ENCODE measurements around the gene FAF2. TPM values are rescaled to one million over a fixed set of nuclear protein-coding genes. Genes with fewer than 3 reads are reported as not detected.
"Not testable (repeated sequence)": the region's sequence is repeated elsewhere in the genome, so short reads cannot be mapped to it uniquely, and the experiment has no call there.

Gene FAF2
- total RNA-seq, 1 experiment from 2014 or later: 59.7 TPM

DNA sequence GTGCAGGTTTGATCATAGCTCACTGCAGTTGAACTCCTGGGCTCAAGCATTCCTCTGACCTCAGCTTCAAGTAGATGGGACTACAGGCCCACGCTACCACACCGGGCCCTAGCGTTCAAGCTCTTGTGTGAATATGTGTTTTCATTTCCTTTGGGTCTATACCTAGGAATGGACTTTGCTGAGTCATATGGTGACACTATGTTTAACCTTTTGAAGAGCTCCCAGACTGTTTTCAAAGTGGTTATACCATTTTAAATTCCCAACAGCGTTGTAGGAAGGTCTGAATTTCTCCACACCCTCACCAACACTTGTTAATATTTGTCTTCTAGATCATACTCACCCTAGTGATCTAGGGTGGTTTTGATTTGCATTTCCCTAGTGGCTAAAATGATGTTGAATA is 33.5 kb downstream of the FAF2 start:
- Histone ChIP-seq H3K9me3 (ENCODE audit: insufficient read depth, low read depth) (no peaks in the 10 kb centered on the region), H3K27ac (peak overlapping the region; percentile 25; the same call in 1 of the 2 replicates), H3K4me3 (no peak overlapping the region), H3K9me2 (ENCODE audit: insufficient read depth) (no peaks in the 10 kb centered on the region), H3K27me3 (ENCODE audit: insufficient read depth, low read depth) (no peaks in the 10 kb centered on the region), H2AFZ (no peak overlapping the region), H3F3A (ENCODE audit: insufficient read depth, low read depth) (no peaks in the 10 kb centered on the region; the same call in 1 of the 2 replicates), H3K79me2 (ENCODE audit: low read depth) (peaks cover 72% of the 10 kb centered on the region), H3K4me1 (replicated peaks; ENCODE audit: insufficient read depth) (0 out of 2 replicates have a peak, but pooled peaks cover 1% of the 10 kb centered on the region), H3K4me2 (no peak overlapping the region), H4K20me1 (ENCODE audit: insufficient read depth) (peaks cover 31% of the 10 kb centered on the region), H3K36me3 (ENCODE audit: low read depth) (peaks cover 31% of the 10 kb centered on the region)
- intact Hi-C loops (cut with micrococcal nuclease; ENCODE audit: unreplicated experiment): no loop called here
- BruUV-seq (replicated peaks): no TSS peak
- no peak for TF ChIP-seq EZH2 (IDR thresholded peaks at IDR 0.05; ENCODE audit: low read depth)
- TF ChIP-seq, protein P1, sequence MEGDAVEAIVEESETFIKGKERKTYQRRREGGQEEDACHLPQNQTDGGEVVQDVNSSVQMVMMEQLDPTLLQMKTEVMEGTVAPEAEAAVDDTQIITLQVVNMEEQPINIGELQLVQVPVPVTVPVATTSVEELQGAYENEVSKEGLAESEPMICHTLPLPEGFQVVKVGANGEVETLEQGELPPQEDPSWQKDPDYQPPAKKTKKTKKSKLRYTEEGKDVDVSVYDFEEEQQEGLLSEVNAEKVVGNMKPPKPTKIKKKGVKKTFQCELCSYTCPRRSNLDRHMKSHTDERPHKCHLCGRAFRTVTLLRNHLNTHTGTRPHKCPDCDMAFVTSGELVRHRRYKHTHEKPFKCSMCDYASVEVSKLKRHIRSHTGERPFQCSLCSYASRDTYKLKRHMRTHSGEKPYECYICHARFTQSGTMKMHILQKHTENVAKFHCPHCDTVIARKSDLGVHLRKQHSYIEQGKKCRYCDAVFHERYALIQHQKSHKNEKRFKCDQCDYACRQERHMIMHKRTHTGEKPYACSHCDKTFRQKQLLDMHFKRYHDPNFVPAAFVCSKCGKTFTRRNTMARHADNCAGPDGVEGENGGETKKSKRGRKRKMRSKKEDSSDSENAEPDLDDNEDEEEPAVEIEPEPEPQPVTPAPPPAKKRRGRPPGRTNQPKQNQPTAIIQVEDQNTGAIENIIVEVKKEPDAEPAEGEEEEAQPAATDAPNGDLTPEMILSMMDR (conservative IDR thresholded peaks at IDR 0.05): no peak
- no peak for DNase-seq
- ChIA-PET POLR2A (ENCODE audit: unreplicated experiment) (no interaction called here), CTCF (no interaction called here)

DNA sequence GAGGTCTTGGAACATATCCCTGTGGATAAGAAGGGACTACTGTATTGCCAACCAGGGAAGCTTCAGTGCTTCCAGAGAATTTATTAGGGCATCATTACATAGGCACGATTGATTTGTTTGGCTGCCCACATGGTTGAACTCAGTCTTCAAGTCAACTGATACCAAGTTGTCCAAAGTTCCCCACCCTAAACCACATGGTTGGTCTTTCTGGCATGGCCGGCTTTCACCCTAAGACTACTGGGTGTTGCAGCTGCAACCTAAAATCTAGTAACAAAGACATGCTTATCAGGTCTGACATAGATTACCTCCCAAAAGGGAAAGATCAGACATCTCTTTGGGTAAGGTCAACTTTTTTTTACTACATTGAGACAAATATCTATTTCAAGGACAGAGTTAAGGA is 37.0 kb downstream of the FAF2 start:
- POLR2A ChIA-PET (ENCODE audit: unreplicated experiment): no interaction called here
- no peak for DNase-seq
- peaks cover 33% of the 10 kb centered on the region for H3K36me3 ChIP-seq (ENCODE audit: low read depth)

DNA sequence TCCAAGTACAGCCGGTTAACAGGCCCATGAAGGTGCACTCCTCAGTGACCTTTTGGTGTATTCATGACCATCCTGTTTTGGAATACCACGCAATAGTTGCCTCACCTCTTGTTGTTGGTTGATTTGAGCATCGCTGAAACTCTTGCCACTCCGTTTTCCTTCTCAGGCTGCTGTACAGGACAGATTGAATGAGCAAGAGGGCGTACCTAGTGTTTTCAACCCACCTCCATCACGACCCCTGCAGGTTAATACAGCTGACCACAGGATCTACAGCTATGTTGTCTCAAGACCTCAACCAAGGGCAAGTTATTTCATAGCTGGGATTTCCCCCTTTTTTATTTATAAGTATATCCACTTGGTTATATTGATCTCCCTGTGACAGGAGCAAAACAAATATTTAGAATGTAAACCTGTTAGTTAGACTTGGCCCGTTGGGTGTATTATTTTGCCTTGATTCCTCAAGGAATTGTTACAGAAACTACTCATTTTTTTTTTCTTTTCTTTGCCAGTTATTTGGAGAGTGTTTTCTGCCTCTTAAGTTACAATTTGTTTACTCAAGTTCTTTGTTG is 38.1 kb downstream of the FAF2 start:
- no peaks in the 10 kb centered on the region for H3K27me3 ChIP-seq (ENCODE audit: insufficient read depth, low read depth)
- no peaks in the 10 kb centered on the region for H3K9me2 ChIP-seq (ENCODE audit: insufficient read depth)
- H3K4me2 ChIP-seq: no peak overlapping the region
- CTCF ChIA-PET: no interaction called here
- peaks cover 67% of the 10 kb centered on the region for H3K79me2 ChIP-seq (ENCODE audit: low read depth)
- H2AFZ ChIP-seq: no peak overlapping the region
- peaks cover 34% of the 10 kb centered on the region for H3F3A ChIP-seq (ENCODE audit: insufficient read depth, low read depth)
- H3K9me3 ChIP-seq (ENCODE audit: insufficient read depth, low read depth): no peaks in the 10 kb centered on the region
- BruUV-seq (replicated peaks): no TSS peak
- TF ChIP-seq EZH2 (IDR thresholded peaks at IDR 0.05; ENCODE audit: low read depth): no peak
- DNase-seq: no peak
- no peak overlapping the region for H3K4me3 ChIP-seq
- peaks cover 44% of the 10 kb centered on the region for H3K4me1 ChIP-seq (replicated peaks; ENCODE audit: insufficient read depth)
- POLR2A ChIA-PET (ENCODE audit: unreplicated experiment): interaction anchor here (0.7 kb wide), 1 partner anchor 102 kb away, joined by 3 read pairs; no protein-coding TSS in a partner anchor
- intact Hi-C loops (cut with micrococcal nuclease; ENCODE audit: unreplicated experiment): no loop called here
- 0 out of 2 replicates have a peak overlapping the region, but pooled peaks have one; percentile 22 for H3K27ac ChIP-seq
- H3K36me3 ChIP-seq (ENCODE audit: low read depth): peaks cover 36% of the 10 kb centered on the region
- H4K20me1 ChIP-seq (ENCODE audit: insufficient read depth): peaks cover 10% of the 10 kb centered on the region; the same call in 1 of the 2 replicates

More for the DNA sequence above, 37.0 kb downstream of the FAF2 start:
- CTCF ChIA-PET: no interaction called here
- Histone ChIP-seq H3F3A (ENCODE audit: insufficient read depth, low read depth) (peaks cover 28% of the 10 kb centered on the region), H2AFZ (no peak overlapping the region), H3K4me2 (no peak overlapping the region), H3K4me3 (no peak overlapping the region), H3K9me2 (ENCODE audit: insufficient read depth) (no peaks in the 10 kb centered on the region), H3K9me3 (ENCODE audit: insufficient read depth, low read depth) (no peaks in the 10 kb centered on the region), H3K79me2 (ENCODE audit: low read depth) (peaks cover 73% of the 10 kb centered on the region), H3K4me1 (replicated peaks; ENCODE audit: insufficient read depth) (peaks cover 33% of the 10 kb centered on the region), H3K27ac (no peak overlapping the region), H4K20me1 (ENCODE audit: insufficient read depth) (peaks cover 10% of the 10 kb centered on the region; the same call in 1 of the 2 replicates), H3K27me3 (ENCODE audit: insufficient read depth, low read depth) (no peaks in the 10 kb centered on the region)
- no TSS peak for BruUV-seq (replicated peaks)
- no peak for TF ChIP-seq EZH2 (IDR thresholded peaks at IDR 0.05; ENCODE audit: low read depth)
- TF ChIP-seq, protein P1 (conservative IDR thresholded peaks at IDR 0.05): no peak
- intact Hi-C loops (cut with micrococcal nuclease; ENCODE audit: unreplicated experiment): no loop called here

DNA sequence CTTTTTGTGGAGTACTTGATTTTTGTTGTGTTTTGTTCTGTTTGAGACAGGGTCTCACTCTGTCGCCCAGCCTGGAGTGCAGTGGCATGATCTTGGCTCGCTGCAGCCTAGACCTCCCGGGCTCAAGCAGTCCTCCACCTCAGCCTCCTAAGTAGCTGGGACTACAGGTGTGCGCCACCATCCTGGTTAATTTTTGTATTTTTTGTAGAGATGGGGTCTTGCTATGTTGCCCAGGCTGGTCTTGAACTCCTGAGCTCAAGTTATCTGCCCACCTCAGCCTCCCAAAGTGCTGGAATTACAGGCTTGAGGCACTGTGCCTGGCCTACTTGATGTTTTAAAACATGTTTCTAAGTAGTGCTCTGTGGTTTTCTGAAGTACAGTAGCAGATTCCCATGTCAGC is 39.0 kb downstream of the FAF2 start:
- H3K4me3 ChIP-seq; H3K27me3 ChIP-seq (ENCODE audit: insufficient read depth, low read depth); intact Hi-C loops (cut with micrococcal nuclease; ENCODE audit: unreplicated experiment); POLR2A ChIA-PET (ENCODE audit: unreplicated experiment); H3K9me2 ChIP-seq (ENCODE audit: insufficient read depth); H3K4me2 ChIP-seq; BruUV-seq (replicated peaks); DNase-seq; H2AFZ ChIP-seq; H3K9me3 ChIP-seq (ENCODE audit: insufficient read depth, low read depth): not testable (repeated sequence)
- H3K4me1 ChIP-seq (replicated peaks; ENCODE audit: insufficient read depth): peaks cover 51% of the 10 kb centered on the region
- peaks cover 39% of the 10 kb centered on the region for H3F3A ChIP-seq (ENCODE audit: insufficient read depth, low read depth)
- H3K36me3 ChIP-seq (ENCODE audit: low read depth): peaks cover 40% of the 10 kb centered on the region
- H3K79me2 ChIP-seq (ENCODE audit: low read depth): peaks cover 66% of the 10 kb centered on the region
- CTCF ChIA-PET: interaction anchor here (0.5 kb wide), 2 partner anchors 15 to 23 kb away, joined by 3 to 5 read pairs; no protein-coding TSS in a partner anchor
- H4K20me1 ChIP-seq (ENCODE audit: insufficient read depth): peaks cover 15% of the 10 kb centered on the region; the same call in 1 of the 2 replicates
- peak overlapping the region; percentile 55; the same call in 1 of the 2 replicates for H3K27ac ChIP-seq
